ENCODE results near the gene PDILT.
"Not testable (repeated sequence)": the region's sequence is repeated elsewhere in the genome, so short reads cannot be mapped to it uniquely, and the experiment has no call there.

Gene PDILT

DNA sequence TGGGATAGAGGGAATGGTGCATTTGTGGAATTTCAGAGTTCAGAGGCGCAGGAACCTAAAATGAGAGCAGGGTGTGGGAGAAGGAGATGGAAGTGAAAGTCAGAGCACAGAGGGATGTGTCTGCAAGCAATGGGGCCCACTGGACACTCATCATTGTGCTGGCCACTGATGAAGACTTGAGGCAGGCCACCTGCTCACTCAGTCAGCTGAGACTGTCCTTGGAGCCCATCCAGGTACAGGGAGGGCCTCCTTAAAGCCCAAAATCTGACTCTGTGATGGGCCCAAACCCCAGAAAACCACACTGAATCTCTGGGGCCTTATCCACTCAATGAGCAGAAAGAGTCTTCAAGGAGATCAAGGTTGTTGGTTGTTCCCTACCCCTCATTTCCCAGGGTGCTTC, 82.9 kb downstream of the PDILT start:
- DNase-seq (ENCODE audit: low read depth in 3 of 3) = no peak

DNA sequence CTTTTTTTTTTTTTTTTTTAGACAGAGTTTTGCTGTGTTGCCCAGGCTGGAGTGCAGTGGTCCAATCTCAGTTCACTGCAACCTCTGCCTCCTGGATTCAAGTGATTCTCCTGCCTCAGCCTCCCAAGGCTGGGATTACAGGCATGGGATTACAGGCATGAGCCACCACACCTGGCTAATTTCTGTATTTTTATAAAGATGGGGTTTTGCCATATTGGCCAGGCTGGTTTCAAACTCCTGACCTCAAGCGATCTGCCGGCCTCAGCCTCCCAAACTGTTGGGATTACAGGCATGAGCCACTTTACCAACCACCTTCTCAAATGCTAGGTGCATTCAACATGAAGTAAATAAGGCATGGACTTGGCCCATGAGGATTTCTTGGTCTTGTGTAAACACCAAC, 83.5 kb downstream of the PDILT start:
- not testable (repeated sequence) for DNase-seq (ENCODE audit: low read depth in 3 of 3)

DNA sequence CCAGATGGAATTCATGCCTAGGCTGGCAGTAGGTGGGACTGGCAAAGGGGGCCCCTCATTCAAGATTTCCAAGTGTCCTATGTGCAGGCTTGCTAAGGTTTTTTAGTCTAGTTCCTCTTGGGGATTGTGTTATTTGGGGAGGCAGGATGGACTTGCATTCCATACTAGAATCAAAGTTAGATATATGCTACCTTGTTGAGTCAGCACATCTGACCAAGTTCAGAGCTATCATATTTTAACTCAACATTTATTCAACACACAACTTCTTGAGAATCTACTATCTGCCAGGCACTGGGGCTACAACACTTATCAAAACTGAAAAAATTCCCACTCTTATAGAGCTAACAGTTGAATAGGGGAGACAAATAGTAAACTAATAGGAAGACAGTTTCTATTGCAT, 83.9 kb downstream of the PDILT start:
- no peak for DNase-seq (ENCODE audit: low read depth in 3 of 3)

DNA sequence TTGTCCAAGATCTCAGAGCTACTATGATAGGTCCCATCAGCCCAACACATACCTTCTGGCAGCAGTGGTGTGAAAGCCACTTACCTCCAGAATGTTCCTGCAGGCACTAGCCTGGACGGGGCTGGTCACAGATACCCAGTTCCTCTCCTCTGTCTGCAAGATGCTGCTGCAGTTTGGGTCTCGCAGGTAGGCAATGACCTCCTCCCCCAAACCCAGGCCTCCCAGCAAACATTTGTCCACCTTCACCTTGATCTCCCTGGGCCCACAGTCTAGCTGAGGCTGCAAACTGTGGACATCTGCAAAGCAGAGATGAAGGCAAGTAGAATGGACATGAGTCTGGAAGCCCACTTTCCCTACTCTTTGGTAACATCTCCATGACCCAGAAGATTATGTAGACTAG, 84.4 kb downstream of the PDILT start:
- DNase-seq (ENCODE audit: low read depth in 3 of 3) = no peak

DNA sequence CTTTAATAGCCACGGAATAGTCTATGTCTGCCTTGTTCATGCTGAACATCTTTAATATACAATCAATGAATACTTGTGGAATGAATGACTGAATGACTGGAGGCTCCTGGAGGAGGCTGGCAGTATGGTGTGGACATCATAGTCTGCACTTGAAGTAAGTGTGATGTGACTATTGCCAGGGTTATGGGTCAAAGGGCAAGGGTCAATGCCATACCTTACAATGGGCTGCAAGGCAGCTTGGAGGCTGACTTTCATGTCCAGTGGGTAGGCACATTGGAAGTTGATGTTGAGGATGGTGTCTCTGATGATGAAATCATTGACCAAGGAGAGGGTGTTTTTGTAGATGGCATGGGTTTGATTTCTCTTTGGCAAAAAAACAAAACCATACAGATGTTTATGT, 85.1 kb downstream of the PDILT start:
- no peak for DNase-seq (ENCODE audit: low read depth in 3 of 3)

DNA sequence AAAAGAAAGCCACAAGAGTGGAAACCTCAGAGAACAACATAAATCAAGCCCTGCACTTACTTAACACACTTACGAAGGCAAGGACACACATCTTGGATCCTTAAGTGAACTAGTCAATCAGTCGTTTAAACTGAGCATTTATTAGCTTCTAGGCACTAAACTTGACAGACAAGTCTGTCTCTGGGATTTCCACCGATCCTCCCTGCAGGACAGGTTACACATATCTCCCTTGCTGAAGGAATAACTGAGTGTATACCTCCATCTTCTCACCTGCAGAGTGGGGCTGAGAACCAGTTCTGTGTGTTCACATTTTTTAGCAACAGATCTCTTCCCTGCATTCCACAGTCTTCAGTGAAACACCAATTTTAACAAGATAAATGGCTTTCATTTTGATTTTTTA, 86.1 kb downstream of the PDILT start:
- DNase-seq (ENCODE audit: low read depth in 3 of 3) = no peak

DNA sequence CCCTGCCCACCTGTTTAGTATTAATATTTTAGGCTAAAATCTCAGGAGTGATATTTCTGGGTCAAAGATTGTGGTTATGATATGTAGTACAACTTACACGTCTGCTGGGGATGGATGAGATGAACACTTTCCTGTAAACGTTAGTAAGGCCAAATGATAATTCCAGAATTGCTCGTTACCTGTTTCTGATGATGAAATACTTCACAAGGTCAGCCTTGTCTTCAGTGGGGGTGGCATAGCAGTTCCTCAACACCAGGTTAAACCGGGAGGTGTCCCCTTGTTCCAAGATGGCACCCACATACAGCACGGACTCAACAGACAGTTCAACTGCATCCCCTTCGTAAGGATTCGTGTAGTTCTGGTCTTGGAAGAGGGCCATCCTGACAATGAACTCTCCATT, 86.5 kb downstream of the PDILT start:
- DNase-seq (ENCODE audit: low read depth in 3 of 3) = no peak

DNA sequence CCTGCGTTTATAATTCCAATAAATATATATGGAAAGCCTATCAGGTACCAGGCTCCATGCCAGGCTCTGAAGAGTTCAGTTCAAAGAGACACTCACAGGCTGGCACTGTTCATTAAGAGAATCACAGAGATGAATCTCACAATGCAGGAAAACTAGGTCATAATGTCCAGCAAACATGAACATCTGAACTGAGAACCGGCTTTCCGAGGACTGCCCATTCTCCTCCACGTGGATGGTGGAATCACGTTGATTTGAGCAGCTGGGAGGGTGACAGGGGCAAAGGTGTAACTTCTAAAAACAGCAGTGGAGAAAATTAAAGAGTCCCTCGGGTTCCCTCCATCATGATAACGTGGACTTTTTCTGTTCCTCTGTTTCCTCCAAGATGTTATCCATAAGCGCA, 87.4 kb downstream of the PDILT start:
- no peak for DNase-seq (ENCODE audit: low read depth in 3 of 3)

DNA sequence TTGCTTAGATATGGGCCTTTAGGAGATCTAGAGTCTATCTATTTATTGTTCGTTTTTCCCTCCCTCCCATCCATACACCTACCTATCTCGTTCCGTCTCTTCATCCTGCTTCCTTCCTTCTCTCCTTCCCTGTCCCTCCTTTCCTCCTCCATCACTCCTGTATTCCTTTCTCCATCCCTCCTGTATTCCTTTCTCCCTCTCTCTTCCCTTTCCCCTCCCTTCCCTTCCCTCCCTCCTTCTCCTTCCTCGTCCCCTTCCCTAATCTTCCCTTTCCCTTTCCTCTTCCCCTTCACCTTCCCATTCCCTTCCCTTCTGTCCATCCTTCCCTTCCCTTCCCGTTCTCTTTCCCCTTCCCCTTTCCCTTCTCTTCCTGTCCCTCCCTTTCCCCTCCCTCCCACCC, 87.8 kb downstream of the PDILT start:
- no peak for DNase-seq (ENCODE audit: low read depth in 3 of 3)

DNA sequence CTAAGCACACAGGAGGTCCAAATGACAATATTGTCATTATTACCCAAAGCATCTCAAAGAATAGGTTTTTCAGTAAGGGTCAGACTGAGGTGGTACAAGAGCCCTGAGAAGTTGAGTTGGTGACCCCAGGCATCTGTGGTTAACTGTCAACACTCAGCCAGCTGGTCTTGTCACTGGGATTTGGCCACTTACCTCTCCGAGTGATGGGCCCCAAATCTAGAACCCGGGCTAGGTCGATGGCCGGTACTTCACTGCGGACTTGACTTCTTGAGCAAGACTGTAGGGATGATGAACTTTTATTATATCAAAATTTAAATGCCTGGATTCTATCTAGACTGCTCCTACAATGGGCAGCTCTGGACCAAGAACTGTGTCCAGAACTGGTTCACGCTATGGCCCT, 88.8 kb downstream of the PDILT start:
- DNase-seq (ENCODE audit: low read depth in 3 of 3) = no peak

DNA sequence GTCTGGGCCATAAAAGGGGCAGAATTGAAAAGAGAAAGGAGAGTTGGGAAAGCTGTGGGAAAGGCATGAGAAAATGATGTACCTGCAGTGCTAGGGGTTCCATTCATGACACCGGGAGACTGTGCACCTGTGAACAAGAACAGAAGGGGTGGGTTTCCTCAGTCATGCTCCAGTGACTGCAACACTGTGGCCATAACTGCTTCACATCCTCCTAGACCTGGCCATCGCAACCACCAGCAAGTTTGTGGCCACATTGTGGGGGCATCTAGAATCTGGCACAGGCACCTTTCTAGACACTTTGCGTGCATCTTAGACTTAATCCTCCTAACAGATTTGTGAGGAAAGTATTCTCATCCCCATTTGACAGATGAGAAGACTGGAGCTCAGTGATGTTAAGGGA, 90.0 kb downstream of the PDILT start:
- DNase-seq (ENCODE audit: low read depth in 3 of 3) = no peak

DNA sequence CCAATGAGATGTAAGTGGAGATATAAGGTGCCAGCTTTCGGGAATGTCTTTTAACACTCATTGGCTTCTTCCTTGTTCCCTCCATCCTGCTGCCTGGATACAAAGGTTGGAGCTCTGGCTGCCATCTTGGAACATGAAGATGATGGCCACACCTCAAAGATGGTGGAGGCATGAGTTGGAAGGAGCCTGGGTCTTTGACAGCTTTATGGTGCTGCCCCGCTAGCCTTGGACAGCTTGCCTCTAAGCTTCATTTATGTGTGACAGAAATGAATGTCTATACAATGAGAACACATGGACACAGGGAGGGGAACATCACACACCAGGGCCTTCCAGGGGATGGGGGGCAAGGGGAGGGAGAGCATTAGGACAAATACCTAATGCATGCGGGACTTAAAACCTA, 90.8 kb downstream of the PDILT start:
- DNase-seq (ENCODE audit: low read depth in 3 of 3) = no peak

DNA sequence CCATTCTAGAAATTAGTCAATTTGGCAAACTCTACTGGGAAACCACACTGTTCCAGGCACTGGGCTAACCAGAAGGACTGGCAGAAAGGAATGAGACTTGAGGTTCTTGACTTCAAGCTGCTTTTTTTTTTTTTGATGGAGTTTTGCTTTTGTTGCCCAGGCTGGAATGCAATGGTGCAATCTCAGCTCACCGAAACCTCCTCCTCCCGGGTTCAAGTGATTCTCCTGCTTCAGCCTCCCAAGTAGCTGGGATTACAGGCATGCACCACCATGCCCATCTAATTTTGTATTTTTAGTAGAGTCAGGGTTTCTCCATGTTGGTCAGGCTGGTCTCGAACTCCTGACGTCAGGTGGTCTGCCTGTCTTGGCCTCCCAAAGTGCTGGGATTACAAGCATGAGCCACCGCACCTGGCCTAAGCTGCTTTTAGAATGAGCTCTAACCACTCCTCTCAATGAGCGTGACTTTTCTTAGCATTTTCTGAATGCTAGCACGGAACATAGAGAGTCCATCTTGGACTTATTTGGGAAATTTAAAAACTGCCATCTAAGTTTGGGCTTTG, 91.9 kb downstream of the PDILT start:
- DNase-seq (ENCODE audit: low read depth in 3 of 3) = not testable (repeated sequence)

DNA sequence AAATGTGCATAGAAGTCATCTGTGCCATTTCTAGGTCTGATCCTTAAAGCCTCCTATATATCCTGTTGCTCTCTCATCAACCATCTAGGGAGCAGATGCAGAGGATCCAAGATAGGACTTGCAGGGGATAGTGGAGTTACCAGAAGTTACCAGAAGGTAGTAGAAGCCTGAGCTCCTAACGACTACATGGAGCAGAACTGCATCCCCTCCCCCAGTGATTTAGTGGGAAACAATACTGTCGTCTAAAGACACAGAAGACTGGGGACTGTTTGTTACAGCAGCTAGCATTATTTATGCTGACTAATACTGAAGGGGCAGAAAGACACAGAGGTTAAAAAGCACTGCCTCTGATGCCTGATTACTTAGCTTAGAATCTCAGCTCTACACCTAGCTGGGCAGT, 93.0 kb downstream of the PDILT start:
- DNase-seq (ENCODE audit: low read depth in 3 of 3) = no peak

DNA sequence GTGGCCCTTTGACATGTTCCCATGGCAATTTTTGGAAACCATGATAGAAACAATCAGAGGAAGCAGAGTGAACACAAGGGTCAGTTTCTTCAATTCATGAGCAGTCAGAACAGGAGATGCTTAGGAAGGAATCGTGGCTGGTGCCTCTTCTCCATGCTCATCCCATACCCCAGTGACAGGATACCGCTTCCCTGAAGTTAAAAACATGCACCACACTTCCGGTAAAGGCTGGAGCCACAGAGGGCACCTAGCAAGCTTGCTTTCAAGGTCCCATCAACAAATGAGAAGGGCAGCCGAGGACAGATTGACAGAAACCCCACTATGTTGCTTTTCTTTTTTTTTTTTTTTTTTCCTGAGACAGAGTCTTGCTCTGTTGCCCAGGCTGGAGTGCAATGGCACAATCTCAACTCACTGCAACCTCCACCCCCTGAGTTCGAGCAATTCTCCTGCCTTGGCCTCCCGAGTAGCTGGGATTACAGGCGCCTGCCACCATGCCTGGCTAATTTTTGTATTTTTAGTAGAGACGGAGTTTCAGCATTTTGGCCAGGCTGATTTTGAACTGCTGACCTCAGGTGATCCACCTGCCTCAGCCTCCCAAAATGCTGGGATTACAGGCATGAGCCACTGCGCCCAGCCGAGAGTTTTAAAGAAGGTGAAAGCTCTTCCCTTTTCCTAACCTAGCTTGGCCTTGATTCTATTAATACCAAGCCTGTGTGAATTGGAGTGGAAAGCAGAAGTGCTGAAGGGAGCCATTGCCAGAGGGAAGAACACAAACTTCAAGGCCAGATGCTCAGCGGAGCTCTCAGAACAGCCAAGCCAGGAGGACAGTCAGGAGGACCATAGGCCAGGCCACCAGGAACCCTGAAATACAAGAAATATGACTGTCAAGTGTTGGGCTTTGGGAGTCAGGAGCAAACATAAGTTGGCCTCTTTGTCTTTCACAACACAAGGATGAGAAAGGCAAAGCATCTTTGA, 93.8 kb downstream of the PDILT start:
- DNase-seq (ENCODE audit: low read depth in 3 of 3) = no peak

DNA sequence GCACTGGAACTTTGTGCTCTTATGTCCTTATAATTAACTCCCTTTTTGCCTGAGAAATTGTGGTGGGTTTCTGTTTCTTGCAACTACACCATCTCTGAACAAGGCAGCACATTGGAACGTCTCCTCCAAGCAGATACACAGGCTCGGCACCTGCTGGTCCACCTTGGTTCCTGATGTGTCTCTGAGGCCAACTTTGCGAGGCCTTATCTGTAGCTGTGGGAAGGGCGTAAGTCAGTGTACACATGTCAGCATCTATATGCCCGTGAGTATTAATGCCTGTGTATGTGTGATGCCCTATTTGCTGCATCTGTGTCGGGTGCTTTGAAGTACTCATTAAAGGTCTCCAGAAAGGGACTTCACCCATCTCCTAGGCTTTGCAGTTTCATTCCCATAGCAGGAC, 94.8 kb downstream of the PDILT start:
- no peak for DNase-seq (ENCODE audit: low read depth in 3 of 3)

Measured in stimulated activated CD4-positive, alpha-beta T cell treated with anti-CD3 and anti-CD28 coated beads, TNF-alpha, amount 100 ng/mL, for 24 hours (primary cell).